EH (cell line): ENCODE data around the gene FASTK.

Experiments
- DNase-seq: peaks from one replicate; pipeline ENCODE4 v3.0.0-alpha.2; 2015; ENCODE audit warnings: low read depth

Gene FASTK

GRCh38 chr7:151095828-151096475, 15.3 kb upstream of the FASTK start:
- no peak for DNase-seq

GRCh38 chr7:151095123-151095797, 14.7 kb upstream of the FASTK start:
- no peak for DNase-seq

GRCh38 chr7:151094675-151095074, 14.1 kb upstream of the FASTK start:
- no peak for DNase-seq

GRCh38 chr7:151093748-151094147, 13.1 kb upstream of the FASTK start:
- DNase-seq: no peak

GRCh38 chr7:151091988-151092387, 11.4 kb upstream of the FASTK start:
- no peak for DNase-seq

- DNase-seq: no peak
These were observed 10.8 kb upstream of the FASTK start for GRCh38 chr7:151091431-151091830.

- DNase-seq: no peak
These were observed 10.4 kb upstream of the FASTK start for GRCh38 chr7:151091003-151091402.

GRCh38 chr7:151089893-151090730, 9.5 kb upstream of the FASTK start:
- peak; percentile 26 for DNase-seq

GRCh38 chr7:151088856-151089699, 8.5 kb upstream of the FASTK start:
- peak; percentile 73 for DNase-seq

GRCh38 chr7:151088019-151088855, 7.6 kb upstream of the FASTK start:
- peak; percentile 63 for DNase-seq

GRCh38 chr7:151087245-151088018, 6.8 kb upstream of the FASTK start:
- DNase-seq: peak; percentile 61

GRCh38 chr7:151086802-151087244, 6.2 kb upstream of the FASTK start:
- DNase-seq: peak; percentile 43

GRCh38 chr7:151085691-151086620, 5.3 kb upstream of the FASTK start, which contains the start of gene AGAP3:
Gene AGAP3, plus strand, starts transcription at chr7:151086475. Its CDS starts 267 bp downstream, at chr7:151086742.
- DNase-seq: peak; percentile 85

GRCh38 chr7:151085329-151085690, 4.7 kb upstream of the FASTK start:
- DNase-seq: no peak

- DNase-seq: no peak
These were observed 3.2 kb upstream of the FASTK start for GRCh38 chr7:151083824-151084160.

- DNase-seq: peak; percentile 60
These were observed 2.6 kb upstream of the FASTK start, which contains the start of gene TMUB1 for GRCh38 chr7:151083071-151083823. Gene TMUB1, minus strand, starts transcription at chr7:151083493. Its CDS starts 930 bp downstream, at chr7:151082563.

- no peak for DNase-seq
These were observed 1.8 kb upstream of the FASTK start for GRCh38 chr7:151082141-151083070.
